Smooth muscle cell (in vitro differentiated cells): ENCODE data around the gene SIRT3. TPM values are rescaled to one million over a fixed set of nuclear protein-coding genes. Genes with fewer than 3 reads are reported as not detected.

Source experiments
- DNase-seq: peaks from one replicate; lab custom pipeline; 2025; ENCODE audit not compliant: unreplicated experiment; lab: John Stamatoyannopoulos, UW
- H2AFZ ChIP-seq: fragments of 200-600 bp; sonication (generic); 2 replicates; pipeline ENCODE4 v1.6.0; 2016; ENCODE audit warnings: antibody characterized with exemption, low read depth, mild to moderate bottlenecking
- H3F3A ChIP-seq: fragments of 200-600 bp; sonication (generic); 2 replicates; pipeline ENCODE4 v1.6.0; 2017; ENCODE audit warnings: antibody characterized with exemption, low read depth
- H3K27ac ChIP-seq: fragments of 200-600 bp; sonication (generic); 2 replicates; pipeline ENCODE4 v1.5.1; 2016; ENCODE audit warnings: low read depth, mild to moderate bottlenecking
- H3K27me3 ChIP-seq: fragments of 200-600 bp; sonication (generic); 2 replicates; pipeline ENCODE4 v1.6.1; 2016; ENCODE audit warnings: low read depth, mild to moderate bottlenecking
- H3K36me3 ChIP-seq: fragments of 200-600 bp; sonication (generic); 2 replicates; pipeline ENCODE4 v1.5.1; 2016; ENCODE audit warnings: low read depth
- H3K4me1 ChIP-seq: fragments of 200-600 bp; sonication (generic); 2 replicates; pipeline ENCODE4 v1.5.1; 2016; ENCODE audit warnings: low read depth
- H3K4me2 ChIP-seq: fragments of 200-600 bp; sonication (generic); 2 replicates; pipeline ENCODE4 v1.6.0; 2016; ENCODE audit warnings: mild to moderate bottlenecking
- H3K4me3 ChIP-seq: fragments of 200-600 bp; sonication (generic); 2 replicates; pipeline ENCODE4 v1.5.1; 2016; ENCODE audit warnings: mild to moderate bottlenecking
- H3K79me2 ChIP-seq: fragments of 200-600 bp; sonication (generic); 2 replicates; pipeline ENCODE4 v1.6.0; 2016; ENCODE audit warnings: low read depth, mild to moderate bottlenecking
- H3K9ac ChIP-seq: fragments of 200-600 bp; sonication (generic); 2 replicates; pipeline ENCODE4 v1.6.0; 2016; ENCODE audit warnings: low read depth
- H3K9me3 ChIP-seq: fragments of 200-600 bp; sonication (generic); replicated peaks from 2 replicates; pipeline ENCODE4 v1.5.1; 2016; ENCODE audit warnings: low read depth
- H4K20me1 ChIP-seq: fragments of 200-600 bp; sonication (generic); 2 replicates; pipeline ENCODE4 v1.6.0; 2016; ENCODE audit warnings: low read depth
- whole genome bisulfite sequencing: methylation state at CpG from one replicate; pipeline ENCODE4 v1.1.7; 2016; ENCODE audit warnings: low lambda C conversion rate; 5-methylcytosine and 5-hydroxymethylcytosine counted together
- polyA plus RNA-seq: library from polyadenylated mRNA; unstranded; fragments of >200 nt; fragmentation: Nextera tagmentation; extraction: Ambion mirVana; gene quantifications from 2 replicates; pipeline ENCODE4 v1.2.1, GENCODE V29; 2016
- total RNA-seq: library from RNA; depleted of rRNA; stranded (reverse); fragments of >200 nt; gene quantifications from 2 replicates; pipeline ENCODE4 v1.2.3, GENCODE V29; 2014
- TF ChIP-seq, protein P1 (sequence below): fragments of 200-600 bp; sonication (generic); IDR thresholded peaks from 2 replicates; pipeline ENCODE4 v1.5.1; 2017; ENCODE audit warnings: borderline replicate concordance, mild to moderate bottlenecking, antibody characterized with exemption; ENCODE audit not compliant: insufficient read depth, poor library complexity, severe bottlenecking

Gene SIRT3
- total and polyA plus RNA-seq, 2 experiments from 2014 or later = 13.0 to 19.8 TPM

DNA sequence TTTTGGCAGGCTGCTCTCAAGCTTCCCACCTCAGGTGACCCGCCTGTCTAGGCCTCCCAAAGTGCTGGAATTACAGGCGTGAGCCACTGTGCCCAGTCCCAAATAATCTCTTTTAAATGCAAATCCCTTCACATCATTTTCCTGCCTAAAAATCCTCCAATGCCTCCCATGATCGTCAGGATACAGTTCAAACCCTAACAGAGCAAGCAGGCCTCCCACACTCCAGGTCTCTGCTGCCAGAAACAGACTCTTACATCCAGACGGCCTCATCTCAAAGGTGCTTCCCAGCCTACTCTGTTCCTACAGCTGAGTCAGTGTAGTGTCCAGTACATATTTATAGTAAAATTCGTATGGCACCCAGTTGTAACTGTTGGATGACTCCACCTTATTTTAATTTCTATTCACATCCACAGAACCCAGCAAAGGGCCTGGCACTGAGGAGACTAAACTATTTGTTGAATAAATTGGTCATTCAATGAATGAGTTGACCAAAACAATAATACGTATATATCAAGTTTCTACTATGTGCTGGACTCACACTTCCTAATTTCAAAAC lies 8.2 kb downstream of the SIRT3 start:
- Histone ChIP-seq H3K9me3 (no peaks in the 10 kb centered on the region), H3K4me2 (no peak overlapping the region), H3K27ac (no peak overlapping the region), H3F3A (no peaks in the 10 kb centered on the region), H3K9ac (no peak overlapping the region), H3K4me3 (no peak overlapping the region), H2AFZ (no peak overlapping the region), H3K36me3 (no peaks in the 10 kb centered on the region), H3K79me2 (peaks cover 10% of the 10 kb centered on the region), H4K20me1 (no peaks in the 10 kb centered on the region), H3K27me3 (no peaks in the 10 kb centered on the region), H3K4me1 (no peaks in the 10 kb centered on the region)
- 90% methylated on average over 6 of the region's 6 CpGs for WGBS
- TF ChIP-seq, protein P1, sequence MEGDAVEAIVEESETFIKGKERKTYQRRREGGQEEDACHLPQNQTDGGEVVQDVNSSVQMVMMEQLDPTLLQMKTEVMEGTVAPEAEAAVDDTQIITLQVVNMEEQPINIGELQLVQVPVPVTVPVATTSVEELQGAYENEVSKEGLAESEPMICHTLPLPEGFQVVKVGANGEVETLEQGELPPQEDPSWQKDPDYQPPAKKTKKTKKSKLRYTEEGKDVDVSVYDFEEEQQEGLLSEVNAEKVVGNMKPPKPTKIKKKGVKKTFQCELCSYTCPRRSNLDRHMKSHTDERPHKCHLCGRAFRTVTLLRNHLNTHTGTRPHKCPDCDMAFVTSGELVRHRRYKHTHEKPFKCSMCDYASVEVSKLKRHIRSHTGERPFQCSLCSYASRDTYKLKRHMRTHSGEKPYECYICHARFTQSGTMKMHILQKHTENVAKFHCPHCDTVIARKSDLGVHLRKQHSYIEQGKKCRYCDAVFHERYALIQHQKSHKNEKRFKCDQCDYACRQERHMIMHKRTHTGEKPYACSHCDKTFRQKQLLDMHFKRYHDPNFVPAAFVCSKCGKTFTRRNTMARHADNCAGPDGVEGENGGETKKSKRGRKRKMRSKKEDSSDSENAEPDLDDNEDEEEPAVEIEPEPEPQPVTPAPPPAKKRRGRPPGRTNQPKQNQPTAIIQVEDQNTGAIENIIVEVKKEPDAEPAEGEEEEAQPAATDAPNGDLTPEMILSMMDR = no peak
- no peak for DNase-seq

DNA sequence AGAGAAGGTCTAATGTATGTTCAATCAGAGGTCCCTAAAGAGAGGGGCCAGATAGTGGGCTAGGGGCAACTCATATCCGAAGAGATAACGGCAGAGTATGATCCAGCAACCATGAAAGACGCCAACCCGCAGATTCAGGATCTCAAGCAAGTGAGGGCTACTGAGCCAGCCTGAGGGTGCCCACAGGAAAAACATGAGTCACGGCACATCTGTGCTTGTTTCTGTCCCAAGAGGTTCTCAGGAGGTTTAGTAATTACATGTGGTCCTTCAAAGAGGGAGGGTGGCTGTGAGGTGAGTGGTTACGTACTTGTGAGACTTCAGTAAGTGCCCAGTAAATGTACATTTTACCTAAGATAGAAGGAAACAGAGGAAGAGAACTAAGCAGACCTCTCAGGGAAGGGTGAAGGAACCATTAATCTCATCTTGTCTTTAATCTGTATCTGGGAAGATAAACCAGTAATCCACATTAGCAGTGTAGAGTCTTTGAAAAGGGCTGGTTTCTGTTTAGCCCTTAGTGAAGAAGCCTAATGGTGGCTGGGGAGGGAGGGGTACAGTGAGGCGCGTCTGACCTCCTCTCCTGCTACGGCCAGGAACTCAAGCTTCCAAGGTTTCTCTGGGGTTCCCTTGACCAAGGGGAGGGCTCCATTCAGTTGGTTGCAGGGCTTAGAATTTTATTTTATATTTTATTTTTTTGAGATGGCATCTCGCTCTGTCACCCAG lies 10.2 kb downstream of the SIRT3 start:
- Histone ChIP-seq H4K20me1 (no peaks in the 10 kb centered on the region), H3K9me3 (no peaks in the 10 kb centered on the region), H3K4me3 (no peak overlapping the region), H3K4me2 (no peak overlapping the region), H3K9ac (no peak overlapping the region), H2AFZ (no peak overlapping the region), H3K4me1 (no peaks in the 10 kb centered on the region), H3K27me3 (no peaks in the 10 kb centered on the region), H3K36me3 (no peaks in the 10 kb centered on the region), H3K79me2 (peaks cover 10% of the 10 kb centered on the region), H3F3A (no peaks in the 10 kb centered on the region), H3K27ac (no peak overlapping the region)
- WGBS = 90% methylated on average over 10 of the region's 10 CpGs
- no peak for DNase-seq
- TF ChIP-seq, protein P1 = no peak

DNA sequence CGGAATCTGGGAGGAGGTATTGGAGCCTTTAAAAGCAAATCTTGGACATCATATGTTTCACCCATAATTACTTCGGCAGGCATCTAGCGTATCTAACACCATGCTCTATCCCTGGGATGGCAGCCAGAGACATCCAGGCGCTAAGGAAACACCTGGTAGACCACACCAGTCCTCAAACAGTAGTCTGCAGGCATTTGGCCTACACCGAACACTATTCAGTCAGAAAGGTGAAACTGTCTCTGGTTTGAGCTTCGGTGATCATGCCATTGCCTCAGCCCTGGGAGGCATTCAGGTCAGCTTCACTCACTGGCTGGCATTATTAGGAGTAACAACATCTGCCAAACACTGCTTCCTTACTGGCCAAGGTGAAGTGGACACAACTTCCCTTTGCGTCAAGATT lies 11.7 kb downstream of the SIRT3 start:
- Histone ChIP-seq H3K36me3 (no peaks in the 10 kb centered on the region), H3K4me2 (no peak overlapping the region), H4K20me1 (no peaks in the 10 kb centered on the region), H3K27ac (no peak overlapping the region), H3K4me1 (no peaks in the 10 kb centered on the region), H3K9ac (no peak overlapping the region), H3K27me3 (no peaks in the 10 kb centered on the region), H3K9me3 (no peaks in the 10 kb centered on the region), H3K4me3 (no peak overlapping the region), H3K79me2 (peaks cover 10% of the 10 kb centered on the region), H3F3A (no peaks in the 10 kb centered on the region), H2AFZ (no peak overlapping the region)
- DNase-seq = no peak
- 97% methylated on average over 7 of the region's 7 CpGs for WGBS
- TF ChIP-seq, protein P1 = no peak

DNA sequence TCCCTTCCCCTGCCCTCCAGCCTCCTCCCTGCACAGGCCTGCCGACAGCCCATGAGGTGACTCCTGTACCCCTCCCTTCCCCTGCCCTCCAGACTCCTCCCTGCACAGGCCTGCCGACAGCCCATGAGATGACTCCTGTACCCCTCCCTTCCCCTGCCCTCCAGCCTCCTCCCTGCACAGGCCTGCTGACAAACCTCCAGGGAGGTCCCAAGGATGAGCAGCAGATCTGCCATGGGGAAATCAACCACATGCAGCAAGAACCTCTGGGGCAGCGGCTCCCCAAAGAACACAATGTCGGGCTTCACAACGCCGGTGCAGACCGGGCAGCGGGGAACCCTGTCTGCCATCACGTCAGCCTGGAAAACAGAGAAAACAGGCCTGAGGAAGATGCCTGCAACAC lies 12.3 kb downstream of the SIRT3 start:
- no peaks in the 10 kb centered on the region for H3F3A ChIP-seq
- H3K9ac ChIP-seq = no peak overlapping the region
- H3K9me3 ChIP-seq = no peaks in the 10 kb centered on the region
- no peaks in the 10 kb centered on the region for H3K27me3 ChIP-seq
- H3K4me1 ChIP-seq = no peaks in the 10 kb centered on the region
- H3K4me3 ChIP-seq = no peak overlapping the region
- H3K36me3 ChIP-seq = no peaks in the 10 kb centered on the region
- no peaks in the 10 kb centered on the region for H4K20me1 ChIP-seq
- TF ChIP-seq, protein P1 = no peak
- 96% methylated on average over 7 of the region's 9 CpGs for WGBS
- peaks cover 10% of the 10 kb centered on the region for H3K79me2 ChIP-seq
- H3K27ac ChIP-seq = no peak overlapping the region
- DNase-seq = no peak
- H3K4me2 ChIP-seq = no peak overlapping the region
- H2AFZ ChIP-seq = no peak overlapping the region
